HG03025 (cell line): ENCODE measurements around the gene KCNH1.

Experiments
- ATAC-seq: cut with Tn5 transposase; IDR thresholded peaks from one replicate; pipeline ENCODE4 v1.9.1; 2021; ENCODE audit warnings: mild to moderate bottlenecking, moderate library complexity; ENCODE audit not compliant: unreplicated experiment, low FRiP score

Gene KCNH1

GRCh38 chr1:210935905-210936304, 198.0 kb downstream of the KCNH1 start:
- no peak for ATAC-seq

- no peak for ATAC-seq
These were observed 201.8 kb downstream of the KCNH1 start for GRCh38 chr1:210932104-210932503.

GRCh38 chr1:210922666-210923065, 211.3 kb downstream of the KCNH1 start:
- no peak for ATAC-seq

- ATAC-seq: no peak
These were observed 212.9 kb downstream of the KCNH1 start for GRCh38 chr1:210920716-210921694.

GRCh38 chr1:210920258-210920657, 213.7 kb downstream of the KCNH1 start:
- no peak for ATAC-seq

- no peak for ATAC-seq
These were observed 215.1 kb downstream of the KCNH1 start for GRCh38 chr1:210918893-210919292.

GRCh38 chr1:210917560-210918169, 216.3 kb downstream of the KCNH1 start:
- ATAC-seq: no peak

- ATAC-seq: no peak
These were observed 217.4 kb downstream of the KCNH1 start for GRCh38 chr1:210916548-210916947.

- no peak for ATAC-seq
These were observed 217.9 kb downstream of the KCNH1 start for GRCh38 chr1:210915890-210916507.

- no peak for ATAC-seq
These were observed 221.2 kb downstream of the KCNH1 start for GRCh38 chr1:210912752-210913151.

GRCh38 chr1:210910020-210910575, 223.8 kb downstream of the KCNH1 start:
- no peak for ATAC-seq

GRCh38 chr1:210908791-210909190, 225.2 kb downstream of the KCNH1 start:
- ATAC-seq: no peak

- ATAC-seq: no peak
These were observed 225.7 kb downstream of the KCNH1 start for GRCh38 chr1:210908257-210908656.

GRCh38 chr1:210907251-210907805, 226.6 kb downstream of the KCNH1 start:
- ATAC-seq: no peak

- no peak for ATAC-seq
These were observed 227.9 kb downstream of the KCNH1 start for GRCh38 chr1:210905944-210906453.

- ATAC-seq: no peak
These were observed 228.5 kb downstream of the KCNH1 start for GRCh38 chr1:210905365-210905904.

GRCh38 chr1:210901981-210902770, 231.8 kb downstream of the KCNH1 start:
- ATAC-seq: no peak

GRCh38 chr1:210900820-210901219, 233.1 kb downstream of the KCNH1 start:
- ATAC-seq: no peak

GRCh38 chr1:210900079-210900478, 233.9 kb downstream of the KCNH1 start:
- ATAC-seq: no peak
